ENCODE data around the gene P2RX4. TPM values are rescaled to one million over a fixed set of nuclear protein-coding genes. Genes with fewer than 3 reads are reported as not detected.
A peak's percentile ranks its signal among the peaks of the same experiment; 100 is the strongest.

The P2RX4 gene
- polyA plus RNA-seq, 1 donor, result 30.4 TPM

DNA sequence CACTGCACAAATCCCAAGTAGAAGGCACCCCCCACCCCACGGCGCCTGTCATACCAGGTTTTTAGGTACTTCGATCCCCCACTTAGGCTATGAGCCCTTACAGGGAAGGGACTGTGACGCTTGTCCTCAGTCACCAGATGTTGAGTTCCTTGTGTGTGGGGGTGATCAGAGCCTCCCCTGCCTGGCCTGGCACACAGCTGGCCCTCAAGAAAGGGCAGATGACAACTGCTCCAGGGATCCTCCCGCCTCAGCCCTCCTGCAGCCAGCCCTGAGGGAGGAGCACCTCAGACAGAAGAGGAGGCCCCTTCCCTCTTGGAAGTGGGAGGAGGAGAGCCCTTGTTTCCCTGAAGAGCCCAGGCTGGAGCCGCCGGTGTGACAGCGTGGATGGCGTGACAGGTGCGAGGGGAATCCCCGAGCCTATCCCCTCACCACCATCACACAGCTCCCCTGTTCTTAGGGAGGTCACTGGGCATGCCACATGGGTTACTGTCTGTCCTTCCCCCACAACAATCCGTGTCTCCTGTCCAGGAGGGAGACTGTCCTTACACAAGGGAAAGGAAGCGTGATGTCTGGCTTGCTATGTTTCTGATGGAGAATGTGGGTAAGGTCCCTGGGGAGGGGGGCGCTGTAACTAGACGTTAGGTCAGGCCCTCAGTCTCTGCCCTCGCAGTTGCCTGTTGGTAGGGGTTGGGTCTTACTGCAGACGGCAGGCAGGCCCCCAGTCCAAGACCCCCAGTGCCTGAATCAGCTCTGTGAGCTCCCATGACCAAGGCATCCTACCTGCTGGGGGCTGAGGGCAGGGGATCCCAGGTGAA, 31.4 kb downstream of the P2RX4 start:
- DNase-seq, result no peak

DNA sequence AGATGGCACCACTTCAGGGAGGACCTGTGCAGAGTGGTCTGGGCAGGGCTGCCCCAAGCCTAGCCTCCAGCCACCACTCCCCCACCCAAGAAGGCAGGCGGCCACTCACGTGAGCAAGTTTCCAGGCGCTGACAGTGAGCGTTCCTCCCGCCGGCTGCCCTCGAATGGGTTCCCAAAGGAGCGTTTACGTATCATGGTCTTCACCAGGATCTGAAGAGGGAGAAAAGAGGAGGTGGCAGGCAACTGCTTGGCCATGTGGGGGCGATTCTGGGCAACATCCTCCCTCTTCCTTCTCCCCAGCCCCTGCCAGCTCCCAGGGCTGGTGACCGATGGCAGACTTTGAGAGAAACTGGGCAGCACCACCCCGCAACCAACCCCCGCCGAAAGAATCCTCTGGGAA, 35.1 kb downstream of the P2RX4 start:
- DNase-seq, result no peak

DNA sequence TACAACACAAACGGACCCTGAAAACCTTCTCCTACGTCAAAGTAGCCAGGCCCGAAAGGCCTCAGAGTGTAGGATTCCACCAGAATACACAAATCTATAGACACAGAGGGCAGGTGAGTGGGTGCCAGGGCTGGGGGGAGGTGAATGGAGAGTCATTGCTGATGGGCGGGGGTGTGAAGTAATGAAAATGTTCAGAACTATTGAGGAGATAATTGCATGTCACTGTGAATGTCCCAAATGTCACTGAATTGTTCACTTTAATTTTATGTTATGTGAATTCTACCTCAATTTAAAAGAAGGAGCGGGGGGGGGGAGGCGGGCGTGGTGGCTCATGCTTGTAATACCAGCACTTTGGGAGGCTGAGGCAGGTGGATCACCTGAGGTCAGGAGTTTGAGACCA, 36.0 kb downstream of the P2RX4 start:
- DNase-seq, result no peak

- DNase-seq, result no peak
Measured at GRCh38 chr12:121246893-121247557, 37.1 kb downstream of the P2RX4 start.

DNA sequence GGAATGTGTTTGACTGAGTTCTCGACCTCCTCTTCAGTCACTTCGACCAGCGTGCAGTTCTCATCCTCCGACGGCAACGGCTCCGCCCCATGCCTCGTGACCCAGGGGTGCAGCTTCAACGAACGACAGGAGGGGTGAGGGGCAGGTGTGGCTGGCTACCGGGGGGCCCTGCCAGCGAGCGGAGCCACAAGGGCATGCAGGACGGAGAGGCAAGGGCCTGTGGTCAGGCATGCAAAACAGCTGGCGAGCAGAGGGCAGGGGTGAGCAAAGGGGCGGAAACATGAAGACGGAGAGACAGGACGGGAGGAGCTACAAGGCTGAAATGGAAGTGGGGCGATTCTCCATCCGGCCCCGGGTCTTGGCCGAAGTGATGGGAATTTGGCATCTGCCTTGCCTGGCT, 38.7 kb downstream of the P2RX4 start:
- no peak for DNase-seq

DNA sequence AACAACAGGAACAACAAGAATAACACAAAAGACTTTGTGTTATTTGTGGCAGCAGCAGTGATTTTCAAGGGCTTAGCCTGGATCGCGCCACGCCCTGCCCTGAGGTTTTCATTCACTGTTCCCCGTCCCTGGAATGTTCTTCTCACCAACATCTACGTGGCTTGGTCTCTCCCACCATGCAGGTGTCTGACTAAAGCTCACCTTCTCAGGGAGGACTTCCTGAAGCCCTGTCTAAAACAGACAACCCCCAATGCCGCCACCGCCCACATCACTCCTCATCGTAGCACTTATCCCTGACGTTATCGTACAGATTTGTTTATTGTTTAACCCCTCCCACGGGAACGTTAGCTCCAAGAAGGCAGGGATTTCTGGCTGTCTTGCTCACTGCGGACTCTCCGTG, 40.4 kb downstream of the P2RX4 start:
- no peak for DNase-seq

GRCh38 chr12:121251838-121252237, 41.9 kb downstream of the P2RX4 start:
- DNase-seq, result no peak

DNA sequence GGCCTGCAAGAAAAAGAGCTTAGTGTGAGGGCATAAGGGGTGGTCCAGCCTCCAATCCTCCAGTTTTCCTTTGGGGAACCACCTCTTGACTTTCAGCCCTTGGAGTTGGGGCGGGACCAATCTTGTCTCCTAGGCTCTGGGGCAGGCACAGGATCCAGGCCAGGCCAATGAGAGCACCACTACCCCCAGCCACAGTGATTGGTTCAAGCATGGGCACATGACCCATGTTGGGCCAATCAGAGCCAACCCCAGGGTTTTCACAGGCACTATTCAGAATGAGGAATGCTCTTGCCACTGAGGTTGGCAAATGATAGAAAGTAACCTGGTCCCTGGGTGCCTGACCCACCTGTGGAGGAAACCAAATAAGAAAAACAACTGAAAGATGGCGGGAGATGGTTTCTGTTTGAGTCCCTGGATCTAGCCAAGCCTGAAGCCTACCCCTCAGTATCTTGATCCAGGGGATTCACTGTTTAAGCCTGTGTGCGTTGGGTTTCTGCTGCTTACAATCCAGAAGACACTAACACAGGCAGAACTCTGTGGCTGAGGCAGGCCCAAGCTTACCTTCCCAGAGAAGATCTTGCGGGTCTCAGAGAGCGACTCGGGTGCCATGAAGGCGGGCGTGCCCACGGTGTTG, 42.9 kb downstream of the P2RX4 start:
- DNase-seq, result no peak

DNA sequence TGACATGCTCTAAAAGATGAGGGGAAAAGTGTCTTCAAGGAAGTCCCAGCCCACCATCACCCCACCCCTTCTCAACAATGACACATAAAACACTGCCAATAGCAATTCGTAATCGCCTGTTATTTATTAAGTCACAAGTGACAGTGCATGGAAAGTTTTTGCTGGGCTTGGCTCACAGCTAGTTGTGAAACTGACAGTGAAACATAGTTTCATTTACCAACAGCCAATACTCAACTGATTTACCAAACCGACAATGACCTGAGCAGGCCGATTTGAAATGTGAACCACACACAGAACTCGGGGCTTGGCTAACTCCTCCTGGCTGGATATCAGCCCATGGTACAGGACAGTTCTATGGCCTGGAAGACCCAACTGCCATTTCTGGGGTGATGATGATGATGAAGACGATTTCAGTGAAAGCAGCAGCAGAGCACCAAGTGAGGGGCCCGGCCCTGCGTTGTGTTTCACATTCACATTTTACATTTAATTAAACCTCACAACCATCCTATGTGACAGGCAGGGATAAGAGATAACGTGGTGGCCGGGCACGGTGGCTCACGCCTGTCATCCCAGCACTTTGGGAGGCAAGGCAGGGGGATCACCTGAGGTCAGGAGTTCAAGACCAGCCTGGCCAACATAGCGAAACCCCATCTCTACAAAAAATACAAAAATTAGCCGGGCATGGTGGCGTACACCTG, 43.9 kb downstream of the P2RX4 start:
- DNase-seq, result no peak

DNA sequence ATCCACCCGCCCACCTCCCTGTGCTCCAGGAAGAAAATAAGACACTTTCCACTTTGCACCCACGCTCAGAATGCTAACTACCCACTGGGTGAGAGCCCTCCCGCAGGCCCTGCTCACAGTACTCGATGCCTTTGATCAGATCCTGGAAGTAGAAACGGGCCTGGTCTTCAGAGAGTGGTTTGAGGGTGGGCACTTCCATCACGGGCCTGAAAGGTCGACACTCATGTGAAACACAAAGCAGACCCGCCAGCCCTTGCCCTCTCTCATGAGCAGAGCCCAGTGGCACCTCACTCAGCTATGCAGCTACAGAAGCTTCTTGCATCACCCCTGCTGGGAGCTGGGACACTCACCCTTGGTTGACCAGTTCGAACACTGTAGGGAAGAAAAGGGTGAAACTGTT, 45.5 kb downstream of the P2RX4 start:
- DNase-seq, result no peak

GRCh38 chr12:121257704-121258449, 47.9 kb downstream of the P2RX4 start:
- peak; percentile 84 for DNase-seq

- DNase-seq, result no peak
Measured at GRCh38 chr12:121259074-121259473, 49.1 kb downstream of the P2RX4 start.

GRCh38 chr12:121260091-121260490, 50.2 kb downstream of the P2RX4 start:
- no peak for DNase-seq

DNA sequence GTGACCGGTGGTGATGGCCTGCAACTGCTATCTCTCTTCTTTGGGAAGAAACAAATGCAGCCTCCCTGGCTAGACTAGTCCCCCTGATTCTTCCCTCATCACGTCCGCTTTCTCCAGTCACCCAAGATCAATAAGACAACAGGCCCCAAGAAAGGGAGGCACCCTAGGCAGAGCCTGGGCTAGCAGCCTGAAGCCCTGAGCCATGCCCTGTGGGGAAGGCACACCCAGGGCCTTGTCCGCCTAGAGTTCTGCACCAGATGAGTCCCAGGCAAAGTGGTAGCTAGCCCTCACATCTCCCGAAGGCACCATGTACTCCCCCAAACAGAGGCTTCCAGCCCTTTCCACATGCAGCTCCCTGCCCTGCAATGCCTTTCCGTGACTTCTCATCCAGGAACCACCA, 51.5 kb downstream of the P2RX4 start:
- DNase-seq, result no peak

DNA sequence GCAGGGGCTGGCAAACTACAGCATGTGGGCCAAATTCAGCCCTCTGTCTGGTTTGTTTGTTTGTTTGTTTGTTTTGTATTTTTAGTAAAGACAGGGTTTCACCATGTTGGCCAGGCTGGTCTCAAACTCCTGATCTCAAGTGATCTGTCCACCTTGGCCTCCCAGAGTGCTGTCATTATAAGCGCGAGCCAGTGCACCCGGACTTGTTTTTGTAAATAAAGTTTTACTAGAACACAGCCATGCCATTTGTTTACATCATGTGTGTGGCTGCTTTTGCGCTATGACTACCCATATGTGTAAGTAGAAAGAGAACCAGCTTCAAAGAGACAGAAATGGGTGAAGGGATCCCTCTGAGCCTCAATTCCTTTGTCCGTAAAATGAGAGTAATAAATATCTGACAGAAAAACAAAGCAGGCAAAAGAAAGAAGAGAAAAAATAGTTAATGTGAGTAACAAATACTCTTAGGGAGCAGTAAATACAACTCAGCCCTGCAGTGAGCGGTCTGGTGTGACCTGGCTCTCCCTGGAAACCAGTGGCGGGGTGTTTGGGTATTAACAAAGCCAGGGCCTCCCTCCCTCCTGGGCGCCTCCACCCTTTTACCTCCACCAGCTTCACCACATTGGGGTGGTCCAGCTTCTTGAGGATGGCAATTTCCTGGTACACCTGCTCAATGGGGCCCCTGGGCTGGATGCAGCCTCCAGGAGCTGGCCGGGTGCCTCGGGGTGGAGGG, 53.4 kb downstream of the P2RX4 start:
- no peak for DNase-seq

- no peak for DNase-seq
Measured at GRCh38 chr12:121264135-121264534, 54.2 kb downstream of the P2RX4 start.

DNA sequence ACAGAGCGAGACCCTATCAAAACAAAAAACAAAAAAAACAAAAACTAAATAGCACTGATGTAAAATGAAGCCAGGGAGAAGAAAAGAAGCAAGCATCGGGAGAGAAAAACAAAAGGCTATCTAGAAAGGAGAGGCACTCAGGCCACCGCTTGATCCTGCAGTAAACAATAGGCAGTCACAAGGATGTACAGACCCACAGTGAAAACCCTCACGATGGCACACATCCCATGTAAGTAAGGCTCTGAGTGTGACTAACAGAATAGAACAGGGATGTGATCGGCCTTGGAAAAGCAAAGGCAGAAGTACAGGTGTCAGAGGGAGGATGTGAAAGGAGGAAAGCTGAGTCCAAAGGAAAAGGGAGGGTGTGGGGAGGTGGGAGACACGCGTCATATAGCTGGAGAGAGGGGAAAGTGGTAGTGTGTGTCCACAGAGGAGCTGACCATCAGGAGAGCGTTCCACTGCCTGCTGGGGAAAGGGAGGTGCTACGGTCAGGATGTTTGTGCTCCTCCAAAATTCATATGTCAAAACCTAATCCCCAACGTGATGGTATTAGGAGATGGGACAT, 55.1 kb downstream of the P2RX4 start:
- DNase-seq, result no peak

DNA sequence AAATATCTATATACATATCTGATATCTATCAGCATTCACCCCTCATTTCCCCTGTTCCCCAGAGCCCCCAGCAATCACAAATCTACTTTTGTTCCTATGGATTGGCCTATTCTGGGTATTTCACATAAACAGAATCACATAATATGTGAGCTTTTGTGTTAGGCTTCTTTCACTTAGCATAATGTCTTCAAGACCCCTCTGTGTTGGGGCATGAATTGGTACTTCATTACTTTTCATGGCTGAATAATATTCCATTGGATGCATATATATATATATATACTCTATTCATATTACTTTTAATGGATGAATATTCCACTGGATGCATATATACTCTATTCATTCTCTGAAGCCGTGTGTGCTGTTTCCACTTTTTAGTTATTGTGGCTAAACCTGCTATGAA, 57.9 kb downstream of the P2RX4 start:
- DNase-seq, result no peak

DNA sequence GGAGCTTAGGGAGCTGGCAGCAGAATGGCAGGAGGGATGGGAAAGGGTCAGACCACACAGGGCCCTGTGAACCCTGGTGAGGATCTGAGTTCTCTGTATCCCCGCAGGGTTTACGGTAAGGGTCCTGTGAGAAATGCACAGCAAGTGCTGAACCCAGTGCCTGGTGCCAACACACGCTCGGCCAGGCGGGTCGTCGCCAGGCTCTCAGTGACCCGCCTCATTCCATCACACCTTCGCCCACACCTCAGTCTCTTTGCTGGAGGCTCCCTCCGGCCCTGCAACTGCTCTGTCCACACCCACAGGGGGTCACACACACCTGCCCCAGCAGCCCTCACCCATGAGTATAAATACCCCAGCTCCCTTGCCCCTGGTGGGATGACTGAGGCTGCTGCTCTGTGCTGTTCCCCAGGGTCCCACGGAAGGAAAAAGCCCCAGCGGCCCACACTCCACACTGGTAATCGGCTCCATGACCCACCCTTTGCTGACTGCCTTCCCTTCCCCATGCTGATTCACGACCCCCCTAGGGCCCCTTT, 63.5 kb downstream of the P2RX4 start:
- no peak for DNase-seq

DNA sequence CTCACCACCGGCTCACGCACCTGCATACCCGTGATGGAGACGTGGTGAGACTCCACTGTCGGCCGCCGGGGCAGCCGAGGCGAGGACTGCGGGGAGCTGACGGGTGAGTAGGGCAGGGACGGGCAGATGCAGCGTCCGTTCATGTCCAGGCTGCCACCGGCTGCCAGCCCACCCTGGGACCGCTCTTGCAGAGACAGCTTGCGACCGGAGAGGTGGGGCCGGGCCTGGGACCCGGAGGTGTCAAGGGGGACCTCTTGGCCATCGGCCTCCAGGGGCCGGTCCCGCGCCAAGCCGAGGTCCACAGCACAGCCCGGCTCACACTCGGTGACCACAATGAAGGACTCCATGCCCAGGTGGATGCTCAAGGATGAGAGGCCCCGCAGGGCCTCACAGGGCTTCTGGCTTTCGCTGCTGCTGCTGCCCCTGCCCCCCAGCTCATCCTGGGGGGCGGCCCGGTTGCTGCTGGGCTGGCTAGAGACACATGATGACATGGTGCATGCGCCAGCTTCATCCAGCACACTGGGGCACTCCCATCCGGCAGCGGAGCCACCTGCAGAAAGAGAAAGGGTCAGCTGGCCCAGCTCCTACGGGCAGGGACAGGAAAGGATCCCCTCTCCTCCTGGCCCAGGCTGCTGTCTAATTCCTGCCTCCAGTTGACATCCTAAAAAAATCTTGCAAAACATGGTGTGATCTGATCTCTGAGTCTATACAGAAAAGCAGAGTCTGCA, 64.3 kb downstream of the P2RX4 start:
- DNase-seq, result no peak

Data from left kidney (tissue), 2 donors.